Measurements from ENCODE around the gene IMMT.

IMMT gene

DNA sequence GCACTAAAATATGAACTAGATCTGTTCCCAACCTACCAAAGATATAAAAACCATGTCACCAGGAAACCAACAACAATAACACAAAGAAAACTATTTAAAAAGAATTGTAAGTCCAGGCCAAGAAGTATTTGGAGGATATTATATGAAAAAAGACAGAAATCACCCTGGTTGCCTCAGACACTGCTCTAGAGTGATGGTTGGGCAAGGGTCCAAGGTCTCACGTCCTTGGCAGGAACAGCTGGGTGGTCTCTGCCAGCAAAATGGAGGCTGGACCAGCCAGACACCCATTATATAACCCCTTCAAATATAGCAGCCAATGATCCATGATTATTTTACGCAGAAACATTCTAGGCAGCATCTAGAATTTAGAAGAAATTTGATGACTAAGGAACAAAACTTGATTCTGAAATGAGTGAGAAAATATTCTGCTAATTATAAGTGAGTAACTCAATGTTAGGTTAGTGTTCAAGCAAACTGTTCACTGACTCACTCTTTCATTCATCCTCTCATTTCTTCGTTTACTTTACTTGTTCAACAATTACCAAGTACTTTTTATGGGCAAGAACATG, 39.4 kb upstream of the IMMT start:
- Histone ChIP-seq H3K27ac (no peak overlapping the region), H3K4me3 (ENCODE audit: low read depth, low read length) (no peak overlapping the region), H3K27me3 (replicated peaks) (no peaks in the 10 kb centered on the region), H3K36me3 (replicated peaks) (no peaks in the 10 kb centered on the region)
- TF ChIP-seq, protein P1, sequence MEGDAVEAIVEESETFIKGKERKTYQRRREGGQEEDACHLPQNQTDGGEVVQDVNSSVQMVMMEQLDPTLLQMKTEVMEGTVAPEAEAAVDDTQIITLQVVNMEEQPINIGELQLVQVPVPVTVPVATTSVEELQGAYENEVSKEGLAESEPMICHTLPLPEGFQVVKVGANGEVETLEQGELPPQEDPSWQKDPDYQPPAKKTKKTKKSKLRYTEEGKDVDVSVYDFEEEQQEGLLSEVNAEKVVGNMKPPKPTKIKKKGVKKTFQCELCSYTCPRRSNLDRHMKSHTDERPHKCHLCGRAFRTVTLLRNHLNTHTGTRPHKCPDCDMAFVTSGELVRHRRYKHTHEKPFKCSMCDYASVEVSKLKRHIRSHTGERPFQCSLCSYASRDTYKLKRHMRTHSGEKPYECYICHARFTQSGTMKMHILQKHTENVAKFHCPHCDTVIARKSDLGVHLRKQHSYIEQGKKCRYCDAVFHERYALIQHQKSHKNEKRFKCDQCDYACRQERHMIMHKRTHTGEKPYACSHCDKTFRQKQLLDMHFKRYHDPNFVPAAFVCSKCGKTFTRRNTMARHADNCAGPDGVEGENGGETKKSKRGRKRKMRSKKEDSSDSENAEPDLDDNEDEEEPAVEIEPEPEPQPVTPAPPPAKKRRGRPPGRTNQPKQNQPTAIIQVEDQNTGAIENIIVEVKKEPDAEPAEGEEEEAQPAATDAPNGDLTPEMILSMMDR (IDR thresholded peaks at IDR 0.05; ENCODE audit: low read depth, low read length, missing control alignments), result no peak
- DNase-seq, result no peak
- in situ Hi-C loops (cut with HindIII; ENCODE audit: low pct_ligation_motif_present, low sequenced_read_pairs), result no loop called here

- in situ Hi-C loops (cut with HindIII; ENCODE audit: low pct_ligation_motif_present, low sequenced_read_pairs), result no loop called here
- TF ChIP-seq, protein P1 (IDR thresholded peaks at IDR 0.05; ENCODE audit: low read depth, low read length, missing control alignments), result no peak
- no peak overlapping the region for H3K4me3 ChIP-seq (ENCODE audit: low read depth, low read length)
- H3K27ac ChIP-seq, result no peak overlapping the region
- DNase-seq, result no peak
- no peaks in the 10 kb centered on the region for H3K36me3 ChIP-seq (replicated peaks)
- no peaks in the 10 kb centered on the region for H3K27me3 ChIP-seq (replicated peaks)
Observed at GRCh38 chr2:86233436-86233835, 38.2 kb upstream of the IMMT start.

- no peak overlapping the region for H3K4me3 ChIP-seq (ENCODE audit: low read depth, low read length)
Observed at GRCh38 chr2:86232910-86233309, 37.6 kb upstream of the IMMT start.

DNA sequence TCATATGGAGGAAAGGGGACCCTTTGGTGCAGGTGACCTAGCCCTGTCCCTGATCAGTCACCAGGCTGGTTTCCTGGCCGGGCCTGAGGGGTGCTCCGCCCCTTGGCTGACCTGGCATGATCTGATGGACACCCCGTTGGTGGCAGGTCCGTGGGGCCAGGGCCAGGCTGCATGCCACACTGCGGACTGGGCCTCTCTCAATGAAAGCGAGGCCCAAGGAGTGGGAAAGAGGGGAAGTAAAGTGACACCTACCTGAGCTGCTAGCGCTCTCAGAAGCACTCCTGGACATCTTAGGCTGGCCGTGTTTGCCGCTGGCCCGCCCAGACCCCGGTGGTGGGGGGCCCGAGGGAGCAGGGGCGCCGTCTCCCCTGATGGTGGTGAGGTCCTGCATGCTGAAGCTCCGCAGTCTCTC, 37.1 kb upstream of the IMMT start:
- no peak overlapping the region for H3K4me3 ChIP-seq (ENCODE audit: low read depth, low read length)
- H3K36me3 ChIP-seq (replicated peaks), result no peaks in the 10 kb centered on the region

More at GRCh38 chr2:86232910-86233309, 37.6 kb upstream of the IMMT start:
- TF ChIP-seq, protein P1 (IDR thresholded peaks at IDR 0.05; ENCODE audit: low read depth, low read length, missing control alignments), result no peak
- DNase-seq, result no peak
- H3K36me3 ChIP-seq (replicated peaks), result no peaks in the 10 kb centered on the region
- H3K27ac ChIP-seq, result no peak overlapping the region
- in situ Hi-C loops (cut with HindIII; ENCODE audit: low pct_ligation_motif_present, low sequenced_read_pairs), result no loop called here
- no peaks in the 10 kb centered on the region for H3K27me3 ChIP-seq (replicated peaks)

GRCh38 chr2:86231680-86232372, 36.6 kb upstream of the IMMT start:
- H3K27me3 ChIP-seq (replicated peaks), result no peaks in the 10 kb centered on the region
- DNase-seq, result no peak
- no peak overlapping the region for H3K4me3 ChIP-seq (ENCODE audit: low read depth, low read length)
- no peak overlapping the region for H3K27ac ChIP-seq
- TF ChIP-seq, protein P1 (IDR thresholded peaks at IDR 0.05; ENCODE audit: low read depth, low read length, missing control alignments), result no peak
- H3K36me3 ChIP-seq (replicated peaks), result no peaks in the 10 kb centered on the region
- in situ Hi-C loops (cut with HindIII; ENCODE audit: low pct_ligation_motif_present, low sequenced_read_pairs), result no loop called here

More for the DNA sequence above, 37.1 kb upstream of the IMMT start:
- no peak overlapping the region for H3K27ac ChIP-seq
- TF ChIP-seq, protein P1 (IDR thresholded peaks at IDR 0.05; ENCODE audit: low read depth, low read length, missing control alignments), result no peak
- no peak for DNase-seq
- in situ Hi-C loops (cut with HindIII; ENCODE audit: low pct_ligation_motif_present, low sequenced_read_pairs), result no loop called here
- no peaks in the 10 kb centered on the region for H3K27me3 ChIP-seq (replicated peaks)
